Fibroblast of the aortic adventitia (primary cell): ENCODE measurements around the gene CTH. TPM values are rescaled to one million over a fixed set of nuclear protein-coding genes. Genes with fewer than 3 reads are reported as not detected.
"Not testable (repeated sequence)": the region's sequence is repeated elsewhere in the genome, so short reads cannot be mapped to it uniquely, and the experiment has no call there.

Source experiments
- DNase-seq: peaks from one replicate; pipeline ENCODE4 v3.0.0-alpha.2; 2010; ENCODE audit warnings: low read depth
- H3K4me3 ChIP-seq: 2 replicates; pipeline ENCODE4 v1.5.1; 2011; ENCODE audit warnings: low read depth, mild to moderate bottlenecking, control low read depth, low read length, moderate library complexity
- total RNA-seq: library from RNA; depleted of rRNA; stranded (reverse); fragments of >200 nt; gene quantifications from 2 replicates; pipeline ENCODE4 v1.2.3, GENCODE V29; 2012; ENCODE audit warnings: low replicate concordance
- TF ChIP-seq, protein P1 (sequence below): IDR thresholded peaks from 2 replicates; pipeline ENCODE4 v1.5.1; 2011; ENCODE audit warnings: mild to moderate bottlenecking, low read length, control low read depth, inconsistent platforms; ENCODE audit not compliant: insufficient read depth

CTH gene
- total RNA-seq, 1 donor, result 7.6 TPM

DNA sequence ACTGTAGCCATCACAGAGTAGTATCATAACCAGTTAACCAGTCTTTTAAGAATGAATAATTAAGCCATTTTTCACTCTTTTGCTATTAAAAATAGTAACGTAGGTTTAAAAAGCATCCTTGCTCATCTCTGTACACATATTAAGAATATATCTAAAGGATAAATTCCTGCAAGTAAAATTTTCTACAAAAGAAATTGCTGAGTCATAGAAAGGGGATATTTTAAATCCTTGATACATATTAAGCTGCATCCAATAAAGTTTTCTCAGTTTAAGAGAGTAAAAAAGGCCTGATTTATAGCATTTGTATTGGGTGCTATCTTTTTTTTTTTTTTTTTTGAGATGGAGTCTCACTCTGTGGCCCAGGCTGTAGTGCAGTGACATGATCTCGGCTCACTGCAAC is 1.9 kb upstream of the CTH start:
- no peak for DNase-seq
- TF ChIP-seq, protein P1, sequence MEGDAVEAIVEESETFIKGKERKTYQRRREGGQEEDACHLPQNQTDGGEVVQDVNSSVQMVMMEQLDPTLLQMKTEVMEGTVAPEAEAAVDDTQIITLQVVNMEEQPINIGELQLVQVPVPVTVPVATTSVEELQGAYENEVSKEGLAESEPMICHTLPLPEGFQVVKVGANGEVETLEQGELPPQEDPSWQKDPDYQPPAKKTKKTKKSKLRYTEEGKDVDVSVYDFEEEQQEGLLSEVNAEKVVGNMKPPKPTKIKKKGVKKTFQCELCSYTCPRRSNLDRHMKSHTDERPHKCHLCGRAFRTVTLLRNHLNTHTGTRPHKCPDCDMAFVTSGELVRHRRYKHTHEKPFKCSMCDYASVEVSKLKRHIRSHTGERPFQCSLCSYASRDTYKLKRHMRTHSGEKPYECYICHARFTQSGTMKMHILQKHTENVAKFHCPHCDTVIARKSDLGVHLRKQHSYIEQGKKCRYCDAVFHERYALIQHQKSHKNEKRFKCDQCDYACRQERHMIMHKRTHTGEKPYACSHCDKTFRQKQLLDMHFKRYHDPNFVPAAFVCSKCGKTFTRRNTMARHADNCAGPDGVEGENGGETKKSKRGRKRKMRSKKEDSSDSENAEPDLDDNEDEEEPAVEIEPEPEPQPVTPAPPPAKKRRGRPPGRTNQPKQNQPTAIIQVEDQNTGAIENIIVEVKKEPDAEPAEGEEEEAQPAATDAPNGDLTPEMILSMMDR, result no peak
- H3K4me3 ChIP-seq, result no peak overlapping the region

DNA sequence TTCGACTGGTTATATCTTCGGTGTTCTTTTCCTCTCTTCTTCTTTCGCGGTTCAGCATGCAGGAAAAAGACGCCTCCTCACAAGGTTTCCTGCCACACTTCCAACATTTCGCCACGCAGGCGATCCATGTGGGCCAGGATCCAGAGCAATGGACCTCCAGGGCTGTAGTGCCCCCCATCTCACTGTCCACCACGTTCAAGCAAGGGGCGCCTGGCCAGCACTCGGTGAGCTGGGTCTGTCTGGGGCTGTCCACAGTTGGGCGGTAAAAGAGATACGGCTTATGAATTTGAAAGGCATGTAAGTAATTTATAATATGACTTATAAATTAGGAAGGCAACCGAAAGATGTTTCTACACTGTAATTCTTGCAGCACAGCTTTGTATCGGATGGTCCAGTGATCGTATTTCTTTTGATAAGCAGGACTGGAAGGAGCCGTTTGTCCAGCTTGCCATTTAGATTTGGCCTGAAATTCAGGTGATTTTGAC is 334 bp downstream of the CTH start:
- DNase-seq, result peak; percentile 58
- peak overlapping the region; percentile 96 for H3K4me3 ChIP-seq
- TF ChIP-seq, protein P1, result no peak

DNA sequence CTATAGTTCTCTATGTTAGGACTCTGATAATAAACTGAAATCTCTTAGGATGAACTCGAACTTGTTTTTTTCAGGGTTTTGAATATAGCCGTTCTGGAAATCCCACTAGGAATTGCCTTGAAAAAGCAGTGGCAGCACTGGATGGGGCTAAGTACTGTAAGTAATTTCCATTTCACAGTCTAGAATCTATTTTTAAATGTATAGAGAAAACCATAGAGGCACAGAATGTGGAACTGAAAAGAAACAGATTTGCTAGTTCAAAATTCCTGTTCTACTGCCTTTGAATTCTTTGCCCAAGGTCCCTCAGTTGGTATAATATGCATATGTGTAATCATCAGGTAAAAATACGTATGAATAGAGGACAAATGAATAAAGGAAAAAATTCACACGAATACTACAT is 4.8 kb downstream of the CTH start:
- no peak overlapping the region for H3K4me3 ChIP-seq
- DNase-seq, result no peak
- TF ChIP-seq, protein P1, result no peak

DNA sequence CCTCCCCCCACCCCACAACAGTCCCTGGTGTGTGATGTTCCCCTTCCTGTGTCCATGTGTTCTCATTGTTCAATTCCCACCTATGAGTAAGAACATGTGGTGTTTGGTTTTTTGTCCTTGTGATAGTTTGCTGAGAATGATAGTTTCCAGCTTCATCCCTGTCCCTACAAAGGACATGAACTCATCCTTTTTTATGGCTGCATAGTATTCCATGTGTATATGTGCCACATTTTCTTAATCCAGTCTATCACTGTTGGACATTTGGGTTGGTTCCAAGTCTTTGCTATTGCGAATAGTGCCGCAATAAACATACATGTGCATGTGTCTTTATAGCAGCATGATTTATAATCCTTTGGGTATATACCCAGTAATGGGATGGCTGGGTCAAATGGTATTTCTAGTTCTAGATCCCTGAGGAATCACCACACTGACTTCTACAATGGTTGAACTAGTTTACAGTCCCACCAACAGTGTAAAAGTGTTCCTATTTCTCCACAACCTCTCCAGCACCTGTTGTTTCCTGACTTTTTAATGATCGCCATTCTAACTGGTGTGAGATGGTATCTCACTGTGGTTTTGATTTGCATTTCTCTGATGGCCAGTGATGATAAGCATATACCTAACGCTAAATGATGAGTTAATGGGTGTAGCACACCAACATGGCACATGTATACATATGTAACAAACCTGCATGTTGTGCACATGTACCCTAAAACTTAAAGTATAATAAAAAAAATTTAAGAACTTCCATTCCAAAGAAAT is 8.1 kb downstream of the CTH start:
- DNase-seq, H3K4me3 ChIP-seq: not testable (repeated sequence)

DNA sequence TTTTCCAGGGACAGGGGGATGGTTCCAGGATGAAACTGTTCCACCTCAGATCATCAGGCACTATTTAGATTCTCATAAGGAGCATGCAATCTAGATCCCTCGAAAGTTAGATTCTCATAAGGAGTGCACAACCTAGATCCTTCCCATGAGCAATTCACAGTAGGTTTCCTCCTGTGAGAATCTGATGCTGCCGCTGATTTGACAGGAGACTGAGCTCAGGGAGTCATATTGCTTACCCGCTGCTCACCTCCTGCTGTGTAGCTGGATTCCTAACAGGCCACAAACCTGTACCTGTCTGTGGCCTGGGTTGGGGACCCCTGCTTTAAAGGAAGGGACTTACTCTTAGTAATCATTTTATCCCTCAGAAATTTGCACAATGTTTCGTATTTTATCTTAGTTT is 9.3 kb downstream of the CTH start:
- TF ChIP-seq, protein P1, result no peak
- no peak overlapping the region for H3K4me3 ChIP-seq

DNA sequence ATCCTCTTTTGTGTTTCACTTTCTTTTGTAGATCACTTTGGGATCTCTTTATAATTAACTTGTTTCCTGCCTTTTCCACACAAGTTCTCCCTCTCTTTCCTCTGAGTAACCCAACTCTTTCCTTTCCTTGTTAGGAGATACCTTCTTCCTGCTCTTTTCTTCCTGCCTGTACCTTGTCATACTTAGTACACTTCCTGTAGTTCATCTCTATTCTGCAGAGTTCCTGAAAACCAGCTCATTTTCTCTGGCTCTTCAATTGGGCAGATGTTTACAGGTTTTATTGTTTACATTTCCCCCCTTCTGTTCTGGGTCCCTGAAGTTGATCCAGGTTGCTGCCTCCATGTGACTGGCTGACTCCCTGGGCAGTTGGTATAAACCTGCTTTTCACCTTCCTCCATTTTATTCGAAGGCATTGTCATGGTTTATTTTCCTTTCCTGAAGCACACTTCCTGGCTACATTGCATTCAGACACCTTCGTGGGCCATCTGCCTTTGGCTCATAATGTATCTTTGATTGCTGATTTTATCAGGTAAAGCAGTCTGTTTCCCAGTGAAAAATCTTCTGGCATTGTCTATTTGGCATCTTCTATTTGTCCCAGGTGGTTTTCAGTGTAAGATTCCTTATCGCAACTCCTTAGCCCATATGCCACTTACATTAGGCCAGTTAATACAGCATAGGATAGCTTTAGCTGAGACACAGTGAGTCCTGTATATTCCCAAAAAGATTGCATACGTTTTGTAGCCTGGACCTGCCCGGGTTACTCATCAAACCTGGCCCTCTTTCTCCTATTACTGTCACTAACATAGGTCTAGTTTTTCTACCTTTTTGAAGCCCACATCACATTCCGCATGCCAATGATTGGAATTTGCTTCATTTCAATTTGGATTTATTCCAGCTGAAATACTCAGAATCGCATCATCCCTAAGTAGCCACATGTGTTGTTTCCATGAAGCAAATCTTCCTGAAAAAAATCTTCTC is 15.4 kb downstream of the CTH start:
- H3K4me3 ChIP-seq, result no peak overlapping the region
- TF ChIP-seq, protein P1, result no peak
- no peak for DNase-seq

More for the DNA sequence above, 9.3 kb downstream of the CTH start:
- DNase-seq, result no peak

DNA sequence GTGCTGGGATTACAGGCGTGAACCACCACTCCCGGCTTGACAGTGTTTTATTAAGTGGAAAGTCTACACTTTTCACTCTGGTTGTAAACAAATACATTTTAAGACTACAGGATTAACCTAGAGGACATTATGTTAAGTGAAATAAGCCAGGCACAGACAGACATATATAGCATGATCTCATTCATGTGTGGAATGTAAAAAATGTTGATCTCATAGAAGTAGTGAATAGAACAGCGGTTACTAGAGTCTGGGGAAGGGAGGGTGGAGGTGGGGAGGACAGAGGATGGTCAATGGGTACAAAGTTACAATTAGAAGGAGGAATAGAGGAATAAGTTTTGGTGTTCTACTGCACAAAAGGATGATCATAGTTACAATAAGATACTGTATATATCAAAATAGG is 16.9 kb downstream of the CTH start:
- DNase-seq, result no peak
- TF ChIP-seq, protein P1, result no peak
- H3K4me3 ChIP-seq, result no peak overlapping the region
